ENCODE results near the gene CYS1.

The CYS1 gene

DNA sequence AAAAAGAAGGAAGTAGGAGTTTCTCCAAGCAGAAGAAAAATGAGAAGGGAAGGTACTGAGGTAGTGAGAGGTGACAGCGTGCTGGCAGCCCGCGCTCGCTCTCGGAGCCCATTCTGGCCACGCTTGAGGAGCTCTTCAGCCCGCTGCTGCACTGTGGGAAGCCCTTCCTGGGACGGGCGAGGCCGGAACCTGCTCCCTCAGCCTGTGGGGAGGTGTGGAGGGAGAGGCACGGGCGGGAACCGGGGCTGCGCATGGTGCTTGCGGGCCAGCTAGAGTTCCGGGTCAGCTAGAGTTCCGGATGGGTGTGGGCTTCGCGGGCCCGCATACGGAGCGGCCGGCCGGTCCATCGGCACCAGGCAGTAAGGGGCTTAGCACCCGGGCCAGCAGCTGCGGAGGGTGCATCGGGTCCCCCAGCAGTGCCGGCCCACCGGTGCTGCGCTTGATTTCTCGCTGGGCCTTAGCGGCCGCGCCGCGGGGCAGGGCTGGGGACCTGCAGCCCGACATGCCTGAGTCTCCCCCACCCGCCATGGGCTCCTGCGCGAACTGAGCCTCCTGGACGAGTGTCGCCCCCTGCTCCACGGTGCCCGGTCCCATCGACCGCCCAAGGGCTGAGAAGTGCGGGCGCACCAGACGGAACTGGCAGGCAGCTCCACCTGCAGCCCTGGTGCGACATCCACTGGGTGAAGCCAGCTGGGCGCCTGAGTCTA is 11.1 kb upstream of the CYS1 start:
- DNase-seq = no peak

DNA sequence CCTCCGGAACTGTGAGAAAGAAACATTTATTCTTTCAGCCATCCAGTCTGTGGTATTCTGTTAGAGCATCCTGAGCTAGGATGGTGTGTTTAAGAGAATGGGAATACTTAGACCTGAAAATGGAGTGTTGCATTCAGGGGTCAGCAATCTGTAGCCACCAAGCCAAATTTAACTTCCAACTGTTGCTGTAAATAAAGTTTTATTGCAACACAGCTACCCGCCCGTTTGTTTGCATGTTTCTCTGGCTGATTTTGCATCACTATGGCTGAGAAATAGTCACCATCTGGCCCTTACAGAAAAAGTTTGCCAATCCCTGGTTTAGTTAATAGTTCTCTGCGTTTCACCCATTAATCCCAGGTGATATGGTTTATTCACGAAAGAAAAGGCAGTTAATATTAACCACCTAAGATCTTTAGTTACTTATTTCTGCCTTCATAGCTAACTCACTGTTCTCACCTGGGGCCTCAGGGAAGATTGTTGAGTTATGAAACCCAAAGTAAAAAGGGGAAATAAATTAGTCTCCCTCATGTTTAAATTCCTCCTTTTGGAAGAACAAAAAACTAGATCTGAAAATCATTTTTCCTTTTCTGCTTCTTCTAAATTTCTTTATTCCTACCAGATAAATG is 9.5 kb upstream of the CYS1 start:
- no peak for DNase-seq

DNA sequence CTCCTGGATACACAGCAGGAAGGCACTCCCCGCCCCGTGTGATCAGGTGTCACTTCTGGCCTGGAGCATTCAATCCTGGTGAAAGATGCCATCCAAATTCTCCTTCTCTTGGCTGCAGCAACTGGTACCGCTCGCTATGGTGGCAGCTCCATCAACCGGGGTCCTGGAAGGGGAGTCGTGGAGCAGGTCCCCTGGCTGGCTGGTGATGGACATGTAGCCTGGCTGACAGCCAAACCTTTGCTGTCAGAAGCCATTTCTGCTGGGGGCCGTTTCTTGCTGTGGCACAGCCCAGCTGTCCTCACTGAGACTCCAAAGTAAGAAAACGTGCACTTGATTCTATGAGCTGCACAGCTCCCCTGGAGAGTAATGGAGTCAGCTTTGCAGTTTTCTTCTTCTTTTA is 7.1 kb upstream of the CYS1 start:
- DNase-seq = no peak

DNA sequence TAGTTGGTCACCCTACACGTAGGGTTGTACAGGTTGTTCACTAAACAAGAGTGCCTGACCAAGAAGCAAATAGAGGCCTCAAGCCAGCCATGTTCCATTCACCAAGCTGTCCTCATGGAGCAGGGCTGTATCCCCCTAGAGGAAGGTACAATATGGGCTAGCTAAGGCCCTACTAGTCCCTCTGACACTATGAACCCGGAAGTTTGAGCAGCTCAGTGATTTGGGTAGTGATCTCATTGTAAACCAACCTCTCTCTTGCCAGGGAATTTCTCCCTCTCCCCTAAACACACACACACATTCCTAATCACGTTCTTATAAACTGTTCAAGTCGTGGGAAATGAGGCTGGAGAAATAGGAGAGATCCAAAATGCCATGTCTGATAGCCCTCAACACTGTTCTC is 6.7 kb upstream of the CYS1 start:
- no peak for DNase-seq

DNA sequence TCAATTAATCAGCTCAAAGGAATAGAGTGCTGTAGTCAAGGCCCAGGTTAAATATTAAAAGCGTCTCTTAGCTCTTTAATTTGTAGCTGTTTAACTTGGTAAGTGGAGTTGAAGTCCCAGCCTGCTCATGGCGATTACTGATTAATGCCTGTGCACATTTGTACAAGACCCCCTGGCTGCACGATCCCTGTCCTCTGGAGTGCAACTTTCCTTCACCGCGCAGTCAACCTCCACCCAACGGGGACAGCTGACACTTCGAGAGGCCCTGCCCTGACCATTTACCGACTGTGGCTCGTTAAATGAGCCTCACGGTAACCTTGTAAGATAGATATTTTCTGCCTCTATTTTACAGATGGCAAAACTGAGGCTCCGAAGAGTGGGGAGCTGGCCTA is 5.5 kb upstream of the CYS1 start:
- DNase-seq = no peak

DNA sequence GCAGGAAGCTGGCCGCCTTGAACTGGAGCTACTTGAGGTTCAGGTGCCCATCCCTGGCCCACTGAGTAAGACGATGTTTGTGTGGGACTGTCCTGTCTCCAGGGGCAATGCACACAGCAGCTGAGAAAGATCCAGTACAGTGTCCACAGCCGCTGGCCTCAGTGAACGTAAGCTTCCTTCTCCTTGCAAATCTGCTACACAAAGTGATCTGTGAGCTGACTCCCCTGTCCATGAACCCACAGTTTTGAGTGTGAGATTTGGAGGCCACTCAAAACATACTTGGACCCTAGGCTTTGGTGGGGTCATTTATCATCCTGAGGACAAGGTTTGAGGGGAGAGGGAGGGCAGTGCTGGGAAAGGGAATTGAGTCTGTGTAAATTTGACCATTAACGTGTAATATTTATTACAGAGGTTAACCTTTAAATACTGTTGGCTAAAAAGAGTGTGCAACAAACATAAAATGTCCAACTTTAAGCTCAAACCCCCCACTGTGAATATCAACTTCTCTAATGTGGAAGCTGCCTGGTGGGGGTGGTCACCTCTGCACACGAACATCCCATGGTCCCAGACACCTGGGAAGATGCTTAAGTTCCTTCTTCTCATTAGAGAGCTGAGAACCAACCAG is 4.9 kb upstream of the CYS1 start:
- DNase-seq = no peak

DNA sequence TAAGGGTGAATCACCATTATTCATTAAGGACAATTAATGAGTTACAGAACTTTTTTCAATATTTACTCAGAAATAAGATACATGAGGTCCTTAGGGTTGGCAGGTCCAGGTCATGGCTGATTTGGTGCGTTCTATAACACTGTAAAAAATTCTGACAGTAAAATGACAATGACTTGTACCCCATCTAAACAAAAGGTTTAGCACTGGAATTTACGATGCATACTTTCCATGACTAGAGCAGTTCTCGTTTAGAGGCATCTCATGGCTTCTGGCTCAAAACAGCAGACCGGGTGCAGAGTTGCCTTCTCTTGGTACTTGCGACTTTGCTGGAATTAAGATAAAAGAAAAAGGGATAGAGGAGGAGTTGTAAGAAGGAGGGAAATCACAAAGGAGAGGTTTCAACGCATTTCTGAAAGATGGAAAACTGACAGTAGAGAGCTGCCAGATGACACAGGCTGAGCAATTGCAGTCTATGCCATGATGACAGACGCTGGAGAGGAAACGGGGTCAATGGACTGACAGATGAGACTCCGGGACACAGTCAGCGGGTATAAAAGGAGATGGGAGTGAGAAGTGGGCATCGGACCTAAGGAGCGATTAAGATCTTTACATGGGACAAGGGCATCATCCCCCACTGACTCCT is 4.1 kb upstream of the CYS1 start:
- no peak for DNase-seq

DNA sequence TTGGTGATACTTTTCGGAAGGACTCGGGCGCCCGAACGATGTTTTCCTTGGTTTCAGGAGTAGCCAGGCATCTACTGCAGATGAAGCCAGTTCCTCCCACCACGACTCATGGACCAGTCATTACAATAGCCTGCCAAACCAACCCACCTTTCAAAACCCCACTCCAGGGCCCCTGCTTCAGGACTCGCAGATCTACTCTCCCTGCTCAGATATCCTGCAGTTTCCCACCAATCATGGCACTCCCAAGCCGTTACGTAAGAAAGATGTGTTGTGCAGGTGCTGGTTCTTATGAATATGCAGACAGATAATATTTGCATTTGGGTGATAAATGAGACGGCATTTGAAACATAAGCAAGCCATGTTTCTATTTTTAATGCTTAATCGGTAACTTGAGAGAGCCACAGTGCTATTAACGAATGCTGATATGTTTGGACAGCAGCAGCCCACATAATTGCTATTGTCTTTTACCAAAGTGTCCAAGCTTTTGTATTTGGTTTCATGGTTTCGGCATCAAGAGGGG is 3.5 kb upstream of the CYS1 start:
- peak; percentile 13 for DNase-seq

DNA sequence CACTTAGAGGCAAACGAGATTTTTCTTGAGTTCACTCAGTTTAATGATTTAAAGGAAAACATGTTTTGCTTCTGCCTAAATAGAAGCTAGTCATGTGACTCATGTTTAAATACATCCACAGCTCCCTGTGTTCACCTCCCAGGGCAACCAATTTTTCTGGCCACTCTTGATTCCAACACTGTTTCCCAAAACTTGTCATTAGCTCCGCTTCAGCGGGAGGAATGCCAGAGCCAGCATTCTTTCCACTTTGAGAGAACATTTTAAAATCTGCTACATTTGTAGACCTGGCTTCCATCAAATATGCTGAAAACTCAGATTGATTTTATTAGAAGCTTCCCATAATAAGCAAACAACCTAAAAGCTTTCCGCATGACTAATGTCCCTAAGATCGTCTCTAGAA is 2.8 kb upstream of the CYS1 start:
- DNase-seq = no peak

DNA sequence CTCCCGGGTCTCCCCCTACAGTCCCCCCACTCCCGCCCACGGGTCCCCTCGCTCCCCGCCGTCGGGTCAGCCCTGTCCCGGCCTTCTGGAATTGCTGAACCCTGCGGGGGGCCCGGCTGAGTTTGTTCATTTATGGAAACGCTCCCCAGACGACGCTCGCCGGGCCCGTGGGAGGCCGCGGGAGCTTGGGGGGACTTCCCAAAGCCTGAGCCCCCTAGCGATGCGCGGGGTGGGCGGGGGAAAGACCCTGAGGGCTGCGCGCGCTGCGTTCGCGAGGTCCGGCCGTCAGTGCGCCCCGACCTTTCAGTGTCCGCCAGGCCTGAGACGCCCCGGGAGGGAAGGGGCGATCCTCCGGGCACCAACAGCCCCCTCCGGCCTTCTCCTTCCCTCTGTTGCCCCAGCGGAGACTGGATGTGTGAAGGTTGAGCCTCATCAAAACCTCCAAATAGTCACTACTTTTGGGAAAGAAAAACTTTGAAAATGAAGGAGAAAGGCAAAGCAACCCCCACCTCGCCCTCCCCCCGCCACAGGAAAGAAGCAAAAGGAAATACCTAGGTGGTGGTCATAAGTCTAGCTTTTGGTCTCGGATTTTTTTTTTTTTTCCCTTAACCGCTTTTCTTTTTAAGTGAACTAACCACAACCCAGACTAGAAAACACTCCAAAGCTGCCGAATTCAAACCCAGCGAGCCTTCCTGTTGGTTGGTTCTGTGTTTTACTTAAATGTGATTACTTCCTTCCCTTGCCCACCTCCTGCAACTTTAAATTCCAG is 509 bp upstream of the CYS1 start:
- DNase-seq = no peak

DNA sequence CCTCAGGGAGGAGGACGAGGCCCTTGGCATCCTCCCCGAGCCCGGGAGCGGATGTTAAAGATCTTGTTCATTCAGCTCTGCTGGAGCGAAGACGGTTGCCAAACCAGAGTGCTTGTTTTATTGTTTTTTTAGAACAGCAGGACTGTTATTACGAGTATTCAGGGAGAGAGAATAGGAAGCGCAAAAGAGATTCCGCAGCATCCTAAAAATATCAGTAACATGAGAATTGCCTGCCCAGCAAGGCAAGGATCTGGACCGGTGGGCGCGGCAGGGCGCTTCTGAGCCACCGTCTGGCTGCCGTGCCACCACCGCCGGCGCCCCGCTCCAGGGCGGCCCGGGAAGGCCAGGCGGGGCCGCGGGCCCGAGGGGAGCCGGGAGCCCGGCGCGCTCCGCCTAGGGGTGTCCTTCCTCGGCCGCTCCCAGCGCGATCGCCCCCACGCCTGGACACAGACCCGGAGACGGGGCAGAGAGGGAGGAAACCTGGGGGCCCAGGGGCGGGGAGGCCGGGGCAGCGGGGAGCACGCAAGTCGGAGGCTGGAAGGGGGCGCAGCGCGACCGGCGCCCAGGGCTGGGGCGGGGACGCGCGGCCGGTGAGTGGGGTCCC is 843 bp downstream of the CYS1 start:
- no peak for DNase-seq

DNA sequence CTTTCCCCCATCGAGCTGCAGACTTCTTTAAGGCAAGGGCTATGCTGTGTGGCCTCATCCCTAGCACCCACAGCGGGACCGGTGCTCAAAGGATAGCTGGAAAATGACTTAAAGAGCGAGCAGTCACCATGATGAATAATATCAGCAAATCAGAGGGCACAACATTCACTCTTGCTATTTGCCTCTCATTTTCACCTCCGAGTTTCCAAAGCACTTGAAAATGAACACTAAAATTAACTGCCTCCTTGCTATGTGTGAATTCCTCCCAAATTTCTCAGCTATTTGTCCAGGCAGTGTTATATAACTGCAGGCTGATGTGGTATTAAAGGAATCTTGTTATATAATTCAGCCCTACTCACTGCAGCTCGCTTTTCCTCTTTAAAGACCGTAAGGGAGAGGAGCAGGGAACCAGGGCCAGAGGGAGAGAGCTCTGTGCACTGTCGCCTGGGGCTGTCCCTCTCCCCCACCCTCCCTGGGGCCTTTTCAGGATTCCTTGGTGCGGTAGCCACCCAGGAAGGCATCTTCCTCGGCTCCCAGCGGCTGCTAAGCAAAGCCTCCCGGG is 1.4 kb downstream of the CYS1 start:
- no peak for DNase-seq

DNA sequence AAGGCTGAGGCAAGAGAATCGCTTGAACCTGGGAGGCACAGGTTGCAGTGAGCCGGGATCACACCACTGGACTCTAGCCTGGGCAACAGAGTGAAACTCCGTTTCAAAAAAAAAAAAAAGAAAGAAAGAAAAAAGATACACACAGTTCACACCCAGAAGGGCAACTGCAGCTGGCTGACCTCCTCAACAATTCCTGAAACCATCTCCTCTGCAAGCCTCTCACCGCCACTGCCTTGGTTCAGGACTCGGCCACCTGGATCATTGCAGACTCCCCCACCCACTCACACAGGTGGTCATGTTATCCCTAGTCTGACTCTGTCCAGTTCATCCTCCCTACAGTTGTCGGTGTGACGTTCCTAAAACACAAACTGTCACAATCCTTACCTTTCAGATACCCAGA is 2.2 kb downstream of the CYS1 start:
- DNase-seq = no peak

DNA sequence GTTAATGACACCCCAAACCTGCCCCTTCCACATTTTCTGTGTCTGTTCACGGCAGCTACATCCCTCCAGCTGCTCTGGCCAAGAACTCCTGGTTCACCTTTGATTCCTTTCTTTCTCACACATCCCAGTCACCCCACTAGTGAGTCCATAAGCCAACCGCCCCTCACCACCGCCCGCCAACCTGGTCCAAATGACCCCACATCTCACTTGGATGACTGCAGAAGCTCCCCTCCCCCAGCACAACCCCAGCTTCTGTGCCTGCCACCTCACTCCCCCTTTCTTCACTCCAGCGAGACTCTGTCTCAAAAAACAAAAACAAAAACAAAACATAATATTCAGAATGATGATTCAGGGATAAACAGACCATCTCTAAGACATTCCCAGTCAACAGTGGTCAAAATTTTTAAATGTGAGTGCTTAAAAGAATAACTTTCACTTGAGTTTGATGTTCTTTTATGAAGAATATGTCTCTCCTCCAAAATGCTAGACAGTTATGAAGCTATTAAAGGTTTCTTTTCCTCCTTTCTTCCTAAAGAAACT is 3.2 kb downstream of the CYS1 start:
- DNase-seq = no peak

DNA sequence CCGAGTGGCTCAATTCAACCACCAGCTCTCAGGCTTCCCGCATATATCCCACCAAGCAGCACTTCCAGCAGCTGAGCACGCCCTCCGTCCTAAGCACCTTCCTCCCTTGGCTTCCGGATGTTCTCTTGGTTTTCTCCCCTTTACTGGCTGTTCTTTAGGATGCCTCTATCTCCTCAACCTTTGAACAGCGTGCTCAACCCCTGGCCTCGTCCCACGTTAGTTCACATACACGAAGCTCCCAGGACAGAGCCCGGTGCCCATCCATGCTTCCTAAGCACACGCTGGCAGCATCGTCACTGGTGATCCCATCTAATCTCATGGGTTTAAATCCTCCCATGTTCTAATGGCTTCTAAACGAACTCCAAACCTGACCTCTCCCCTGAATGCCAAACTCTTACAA is 3.7 kb downstream of the CYS1 start:
- DNase-seq = no peak

DNA sequence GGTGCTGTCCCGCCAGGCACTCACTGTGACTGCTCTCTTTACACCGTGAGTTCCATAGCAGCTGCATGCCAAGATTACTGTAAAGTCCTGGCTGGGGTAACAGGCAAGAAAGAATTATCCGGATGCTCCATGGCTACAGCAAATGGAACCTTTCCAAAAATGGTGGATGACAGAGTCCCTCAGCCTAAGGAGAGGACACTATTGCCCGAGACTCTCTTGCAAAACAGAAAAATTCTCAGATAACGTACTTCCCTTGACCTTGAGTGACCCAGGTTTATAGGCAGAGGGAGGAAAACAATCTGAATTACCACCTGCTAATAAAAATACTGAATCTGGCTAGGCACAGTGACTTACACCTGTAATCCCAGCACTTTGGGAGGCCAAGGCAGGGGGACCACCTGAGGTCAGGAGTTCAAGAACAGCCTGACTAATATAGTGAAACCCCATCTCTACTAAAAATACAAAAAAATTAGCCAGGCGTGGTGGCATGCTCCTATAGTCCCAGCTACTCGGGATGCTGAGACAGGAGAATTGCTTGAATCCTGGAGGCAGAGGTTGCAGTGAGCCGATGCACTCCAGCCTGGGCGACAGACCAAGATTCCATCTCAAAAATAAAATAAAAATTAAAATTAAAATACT is 4.5 kb downstream of the CYS1 start:
- no peak for DNase-seq

DNA sequence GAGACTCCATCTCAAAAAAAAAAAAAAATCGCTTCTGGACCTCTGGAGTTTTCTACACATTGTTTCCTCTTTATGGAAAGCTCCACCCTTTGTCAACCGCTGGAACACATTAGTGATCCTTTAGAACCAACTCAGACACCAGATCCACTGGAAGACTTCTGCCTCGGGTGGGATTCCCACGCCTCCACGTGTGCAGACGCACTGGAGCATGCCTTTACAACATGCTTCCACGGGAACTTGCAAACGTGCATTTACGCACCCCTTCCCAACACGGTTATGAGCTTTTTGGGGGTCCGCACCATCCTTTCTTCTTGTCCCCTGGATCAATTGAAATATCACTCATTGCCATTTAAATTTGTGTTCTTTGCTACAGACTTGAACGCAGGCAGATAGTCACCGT is 5.1 kb downstream of the CYS1 start:
- no peak for DNase-seq

DNA sequence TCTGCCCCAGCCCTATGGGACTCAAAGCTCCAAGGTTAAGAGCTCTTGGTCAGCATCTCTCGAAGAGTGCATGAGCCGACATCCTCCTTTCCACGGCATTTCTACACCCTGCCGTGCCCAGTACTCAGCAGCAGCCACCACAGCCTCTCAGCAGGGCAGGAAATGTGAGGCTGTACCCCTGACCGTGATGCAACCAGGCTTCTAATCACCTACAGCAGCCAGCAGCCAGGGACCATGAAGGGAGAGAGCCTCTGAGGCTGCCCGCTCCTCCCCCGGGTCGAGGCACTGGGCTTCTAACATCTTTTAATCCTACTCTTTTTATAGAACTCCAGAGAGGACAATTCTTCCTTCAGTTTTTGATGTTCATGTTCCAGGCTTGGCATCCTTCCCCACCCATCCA is 6.5 kb downstream of the CYS1 start:
- DNase-seq = no peak

DNA sequence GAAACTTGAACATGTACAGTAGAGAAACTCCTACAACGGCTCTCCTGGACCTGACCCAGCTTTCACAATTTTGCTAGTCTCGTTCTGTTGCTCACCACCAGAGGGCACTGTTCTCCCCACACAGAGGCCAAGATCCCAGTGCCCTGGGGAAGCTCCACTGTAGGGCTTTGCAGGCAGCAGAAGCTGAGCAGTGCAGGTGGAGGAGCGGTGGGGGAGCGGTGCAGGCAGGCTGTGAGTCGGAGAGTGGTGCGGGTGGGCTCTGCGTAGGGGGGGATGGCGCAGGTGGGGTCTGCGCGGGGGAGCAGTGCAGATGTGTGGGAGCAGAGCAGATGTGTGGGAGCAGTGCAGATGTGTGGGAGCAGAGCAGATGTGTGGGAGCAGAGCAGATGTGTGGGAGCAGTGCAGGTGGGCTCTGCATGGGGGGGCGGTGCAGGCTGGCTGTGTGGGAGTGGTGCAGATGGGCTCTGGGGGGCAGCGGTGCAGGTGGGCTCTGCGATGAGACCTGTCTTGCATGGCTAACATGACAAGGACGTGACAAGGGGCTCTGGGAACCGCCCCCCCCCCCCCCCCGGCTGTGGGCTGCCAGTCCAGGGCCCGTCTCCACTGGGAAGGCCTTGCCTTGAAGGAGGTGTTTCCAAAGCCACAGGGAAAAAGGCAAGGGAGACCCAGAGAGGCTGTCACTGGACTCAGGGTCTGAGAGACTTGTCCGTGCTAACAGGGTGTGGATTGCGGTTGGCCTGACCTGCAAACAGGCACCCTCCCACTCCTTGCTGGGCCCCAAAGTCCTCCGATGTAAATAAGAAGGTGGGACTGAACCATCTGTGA is 7.3 kb downstream of the CYS1 start:
- DNase-seq = peak; percentile 69

DNA sequence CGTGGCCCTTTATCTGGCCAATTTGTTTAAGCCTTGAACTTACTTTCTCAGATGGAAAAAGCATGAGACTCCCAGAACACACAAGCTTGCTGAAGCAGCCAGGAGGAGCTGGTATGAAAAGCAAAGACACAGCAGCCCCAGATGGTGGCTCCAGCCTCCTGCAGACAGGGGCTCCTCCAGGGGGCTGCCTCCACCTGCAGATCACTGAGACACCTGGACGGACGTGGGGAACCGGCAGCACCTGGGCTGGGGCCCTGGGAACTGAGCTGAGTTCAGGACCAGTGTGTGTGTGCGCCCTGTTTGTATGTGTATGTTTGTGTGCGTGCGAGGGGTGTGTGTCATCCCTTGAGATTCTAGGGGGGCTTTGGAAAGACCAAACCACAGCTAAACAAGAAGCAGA is 8.6 kb downstream of the CYS1 start:
- no peak for DNase-seq

DNA sequence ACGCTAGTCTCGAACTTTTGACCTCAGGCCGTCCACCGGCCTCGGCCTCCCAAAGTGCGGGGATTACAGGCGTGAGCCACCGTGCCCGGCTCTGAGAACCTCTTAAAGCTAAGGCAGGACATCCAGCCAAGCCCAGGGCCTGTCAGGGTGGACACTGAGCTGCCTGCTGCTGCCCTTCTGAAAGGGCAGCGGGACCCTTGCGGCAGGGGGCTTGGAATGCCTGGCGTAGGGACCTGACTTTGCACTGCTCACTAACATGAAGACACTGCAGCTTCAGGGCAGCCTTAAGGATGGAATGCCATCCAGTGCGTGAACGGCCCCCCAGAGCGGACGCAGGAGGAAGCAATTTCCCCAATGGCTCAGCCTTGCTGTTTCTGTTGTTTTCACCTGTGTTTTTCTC is 9.0 kb downstream of the CYS1 start:
- DNase-seq = no peak
